IPS-18c (cell line): Measurements from ENCODE around the gene CFAP20DC.

Experiments used
- H3K4me3 ChIP-seq: 2 replicates; pipeline ENCODE4 v1.7.0; 2013; ENCODE audit warnings: low read depth, mild to moderate bottlenecking, low read length, moderate library complexity; ENCODE audit not compliant: insufficient read depth
- H3K9me3 ChIP-seq: one replicate; pipeline ENCODE4 v1.6.1; 2013; ENCODE audit warnings: mild to moderate bottlenecking, low read length, moderate library complexity; ENCODE audit not compliant: control insufficient read depth, insufficient read depth

Gene CFAP20DC

GRCh38 chr3:58751882-58752567, 297.8 kb downstream of the CFAP20DC start:
- no peak overlapping the region for H3K4me3 ChIP-seq

GRCh38 chr3:58751235-58751634, 298.6 kb downstream of the CFAP20DC start:
- Histone ChIP-seq H3K9me3 (no peaks in the 10 kb centered on the region), H3K4me3 (no peak overlapping the region)

More at GRCh38 chr3:58751882-58752567, 297.8 kb downstream of the CFAP20DC start:
- no peaks in the 10 kb centered on the region for H3K9me3 ChIP-seq

GRCh38 chr3:58749948-58750347, 299.9 kb downstream of the CFAP20DC start:
- no peak overlapping the region for H3K4me3 ChIP-seq
- H3K9me3 ChIP-seq, result no peaks in the 10 kb centered on the region

GRCh38 chr3:58748024-58748423, 301.8 kb downstream of the CFAP20DC start:
- Histone ChIP-seq H3K9me3 (no peaks in the 10 kb centered on the region), H3K4me3 (no peak overlapping the region)

- Histone ChIP-seq H3K4me3 (no peak overlapping the region), H3K9me3 (no peaks in the 10 kb centered on the region)
Observed at GRCh38 chr3:58746758-58747157, 303.1 kb downstream of the CFAP20DC start.

- Histone ChIP-seq H3K4me3 (no peak overlapping the region), H3K9me3 (no peaks in the 10 kb centered on the region)
Observed at GRCh38 chr3:58743296-58743695, 306.5 kb downstream of the CFAP20DC start.

GRCh38 chr3:58742239-58742638, 307.6 kb downstream of the CFAP20DC start:
- Histone ChIP-seq H3K4me3 (no peak overlapping the region), H3K9me3 (no peaks in the 10 kb centered on the region)

- no peaks in the 10 kb centered on the region for H3K9me3 ChIP-seq
- H3K4me3 ChIP-seq, result no peak overlapping the region
Observed at GRCh38 chr3:58737644-58738043, 312.2 kb downstream of the CFAP20DC start.

- H3K4me3 ChIP-seq, result no peak overlapping the region
Observed at GRCh38 chr3:58731673-58732072, 318.2 kb downstream of the CFAP20DC start.

GRCh38 chr3:58728723-58729122, 321.1 kb downstream of the CFAP20DC start:
- H3K9me3 ChIP-seq, result no peaks in the 10 kb centered on the region
- no peak overlapping the region for H3K4me3 ChIP-seq

More at GRCh38 chr3:58731673-58732072, 318.2 kb downstream of the CFAP20DC start:
- H3K9me3 ChIP-seq, result no peaks in the 10 kb centered on the region

- Histone ChIP-seq H3K4me3 (no peak overlapping the region), H3K9me3 (no peaks in the 10 kb centered on the region)
Observed at GRCh38 chr3:58725326-58725853, 324.4 kb downstream of the CFAP20DC start.

GRCh38 chr3:58724336-58724735, 325.5 kb downstream of the CFAP20DC start:
- no peak overlapping the region for H3K4me3 ChIP-seq

GRCh38 chr3:58723173-58723572, 326.7 kb downstream of the CFAP20DC start:
- Histone ChIP-seq H3K9me3 (no peaks in the 10 kb centered on the region), H3K4me3 (no peak overlapping the region)

More at GRCh38 chr3:58724336-58724735, 325.5 kb downstream of the CFAP20DC start:
- no peaks in the 10 kb centered on the region for H3K9me3 ChIP-seq

GRCh38 chr3:58722561-58722960, 327.3 kb downstream of the CFAP20DC start:
- no peak overlapping the region for H3K4me3 ChIP-seq
- H3K9me3 ChIP-seq, result no peaks in the 10 kb centered on the region

GRCh38 chr3:58720526-58720925, 329.3 kb downstream of the CFAP20DC start:
- H3K4me3 ChIP-seq, result no peak overlapping the region
- H3K9me3 ChIP-seq, result no peaks in the 10 kb centered on the region

- H3K4me3 ChIP-seq, result no peak overlapping the region
- H3K9me3 ChIP-seq, result no peaks in the 10 kb centered on the region
Observed at GRCh38 chr3:58719684-58720083, 330.1 kb downstream of the CFAP20DC start.

GRCh38 chr3:58713715-58714401, 336.0 kb downstream of the CFAP20DC start:
- Histone ChIP-seq H3K4me3 (no peak overlapping the region), H3K9me3 (no peaks in the 10 kb centered on the region)

- Histone ChIP-seq H3K4me3 (no peak overlapping the region), H3K9me3 (no peaks in the 10 kb centered on the region)
Observed at GRCh38 chr3:58711871-58712270, 338.0 kb downstream of the CFAP20DC start.
